ENCODE data around the gene TACR2. TPM values are rescaled to one million over a fixed set of nuclear protein-coding genes. Genes with fewer than 3 reads are reported as not detected.

TACR2 gene
- total RNA-seq, 6 donors from 2014 or later, result 0.94 to 1.4 (median 1.2) TPM; not detected in 3

- DNase-seq (no peak), ATAC-seq (ENCODE audit: low FRiP score in 2 of 2) (no peak)
- no peak overlapping the region for H3K4me3 ChIP-seq
- H3K9me3 ChIP-seq, result no peaks in the 10 kb centered on the region
- no peak overlapping the region for H3K27ac ChIP-seq
- 96 to 98% methylated on average over 14 to 16 of the region's 16 CpGs for WGBS, 2 donors
- TF ChIP-seq CTCF (IDR thresholded peaks at IDR 0.05) (no peak), POLR2AphosphoS5 (IDR thresholded peaks at IDR 0.05) (no peak), POLR2A (IDR thresholded peaks at IDR 0.05) (no peak), EP300 (IDR thresholded peaks at IDR 0.05) (no peak)
- peaks cover 29 to 35% (median 34%) of the 10 kb centered on the region in 4 donors for H3K4me1 ChIP-seq
- H3K27me3 ChIP-seq, result no peaks in the 10 kb centered on the region
- H3K36me3 ChIP-seq, result peaks cover 6 to 75% (median 58%) of the 10 kb centered on the region in 4 donors
Observed at GRCh38 chr10:69379800-69380199, 36.9 kb downstream of the TACR2 start.

GRCh38 chr10:69377933-69378332 lies 38.8 kb downstream of the TACR2 start:
- peaks cover 27 to 31% (median 30%) of the 10 kb centered on the region in 4 donors for H3K4me1 ChIP-seq

GRCh38 chr10:69377191-69377590 lies 39.5 kb downstream of the TACR2 start:
- Histone ChIP-seq H3K4me3 (no peak overlapping the region), H3K27me3 (no peaks in the 10 kb centered on the region), H3K4me1 (peaks cover 25 to 31% (median 30%) of the 10 kb centered on the region in 4 donors), H3K9me3 (no peaks in the 10 kb centered on the region), H3K36me3 (peaks cover 6 to 72% (median 40%) of the 10 kb centered on the region in 4 donors), H3K27ac (peak overlapping the region; percentile 29 to 58 (median 48))
- WGBS, 2 donors, result 61 to 68% methylated on average over 6 of the region's 6 CpGs
- TF ChIP-seq EP300 (IDR thresholded peaks at IDR 0.05) (no peak), POLR2A (IDR thresholded peaks at IDR 0.05) (no peak), CTCF (IDR thresholded peaks at IDR 0.05) (no peak), POLR2AphosphoS5 (IDR thresholded peaks at IDR 0.05) (no peak)
- DNase-seq (no peak), ATAC-seq (ENCODE audit: low FRiP score in 2 of 2) (no peak)

More at GRCh38 chr10:69377933-69378332, 38.8 kb downstream of the TACR2 start:
- Histone ChIP-seq H3K27me3 (no peaks in the 10 kb centered on the region), H3K9me3 (no peaks in the 10 kb centered on the region), H3K4me3 (no peak overlapping the region), H3K27ac (peak overlapping the region; percentile 29 to 58 (median 46)), H3K36me3 (peaks cover 6 to 73% (median 47%) of the 10 kb centered on the region in 4 donors)
- DNase-seq (no peak), ATAC-seq (ENCODE audit: low FRiP score in 2 of 2) (no peak)
- WGBS, 2 donors, result 37 to 55% methylated on average over 3 of the region's 3 CpGs
- TF ChIP-seq EP300 (IDR thresholded peaks at IDR 0.05) (no peak), CTCF (IDR thresholded peaks at IDR 0.05) (no peak), POLR2AphosphoS5 (IDR thresholded peaks at IDR 0.05) (peak; percentile 17 to 40), POLR2A (IDR thresholded peaks at IDR 0.05) (no peak)

GRCh38 chr10:69376662-69377061 lies 40.1 kb downstream of the TACR2 start:
- H3K9me3 ChIP-seq, result no peaks in the 10 kb centered on the region

More at GRCh38 chr10:69376662-69377061, 40.1 kb downstream of the TACR2 start:
- ATAC-seq (ENCODE audit: low FRiP score in 2 of 2) (no peak), DNase-seq (no peak)
- WGBS, 2 donors, result 78 to 86% methylated on average over 4 to 11 of the region's 11 CpGs
- Histone ChIP-seq H3K36me3 (peaks cover 6 to 72% (median 37%) of the 10 kb centered on the region in 4 donors), H3K27ac (peak overlapping the region in 3 of 4 donors; percentile 29 to 50 (median 45)), H3K27me3 (no peaks in the 10 kb centered on the region), H3K4me3 (no peak overlapping the region), H3K4me1 (peaks cover 25 to 31% (median 30%) of the 10 kb centered on the region in 4 donors)
- no peak for TF ChIP-seq CTCF (IDR thresholded peaks at IDR 0.05)
- no peak for TF ChIP-seq EP300 (IDR thresholded peaks at IDR 0.05)
- no peak for TF ChIP-seq POLR2A (IDR thresholded peaks at IDR 0.05)

Measured in upper lobe of left lung (tissue), 6 donors.